GM12878 (cell line): ENCODE results near the gene GHITM. TPM values are rescaled to one million over a fixed set of nuclear protein-coding genes. Genes with fewer than 3 reads are reported as not detected.

Experiments used
- ATAC-seq: fragments of 200-7000 bp; cut with Tn5 transposase; 3 replicates; pipeline ENCODE4 v1.9.1; 2020; ENCODE audit warnings: mild to moderate bottlenecking, moderate library complexity
- BruUV-seq: library from RNA; stranded (reverse); fragments of 400-500 nt; replicated peaks from 2 replicates; lab custom pipeline; 2021; lab: Mats Ljungman, UMichigan
- CTCF ChIA-PET: fragments of 300-600 bp; sonication (Branson Sonifier 250); formaldehyde crosslinking; extraction: SDS; loops from one replicate; lab custom pipeline; 2021; ENCODE audit warnings: inconsistent platforms; lab: Yijun Ruan, JAX
- POLR2A ChIA-PET: fragments of 350-600 bp; formaldehyde crosslinking; extraction: SDS; loops from one replicate; lab custom pipeline; 2021; ENCODE audit warnings: inconsistent platforms; lab: Charles Lee
- RAD21 ChIA-PET: fragments of 300-600 bp; sonication (Branson Sonifier 250); formaldehyde crosslinking; loops from one replicate; lab custom pipeline; 2023; ENCODE audit warnings: antibody characterized with exemption; ENCODE audit not compliant: unreplicated experiment; lab: Charles Lee
- SMC1A ChIA-PET: fragments of 300-600 bp; sonication (Branson Sonifier 250); formaldehyde crosslinking; loops from one replicate; lab custom pipeline; 2023; ENCODE audit not compliant: unreplicated experiment, uncharacterized antibody; lab: Charles Lee
- DNase-seq: peaks from one replicate; pipeline ENCODE4 v3.0.0-alpha.2; 2011; ENCODE audit warnings: low read depth, low spot score
- FAIRE-seq: peaks from 3 replicates; lab custom pipeline; 2011; peaks lifted over from hg19 to GRCh38; lab: Jason Lieb, UNC
- H2AFZ ChIP-seq: 2 replicates; pipeline ENCODE4 v1.6.0; 2011; ENCODE audit warnings: low read depth, low read length, control low read depth; ENCODE audit not compliant: control insufficient read depth
- H3K27ac ChIP-seq: 2 replicates; pipeline ENCODE4 v1.5.1; 2011; ENCODE audit warnings: control low read depth; ENCODE audit not compliant: control insufficient read depth, insufficient read depth
- H3K27me3 ChIP-seq, 2 experiments: replicated peaks in 1 of 2; 2 replicates each; pipeline versions ENCODE4 v1.6.0 to v1.6.1; 2011; ENCODE audit warnings: low read length in 1 of 2; ENCODE audit not compliant: control insufficient read depth in 2 of 2, insufficient read depth in 2 of 2
- H3K36me3 ChIP-seq, 2 experiments: 2 replicates each; pipeline ENCODE4 v1.5.1; 2011; ENCODE audit warnings: low read length in 1 of 2; ENCODE audit not compliant: control insufficient read depth in 2 of 2, insufficient read depth in 2 of 2
- H3K4me1 ChIP-seq: 2 replicates; pipeline ENCODE4 v1.6.1; 2011; ENCODE audit warnings: mild to moderate bottlenecking, low read length, moderate library complexity, mixed read lengths; ENCODE audit not compliant: control insufficient read depth, insufficient read depth
- H3K4me2 ChIP-seq: 2 replicates; pipeline ENCODE4 v1.6.0; 2011; ENCODE audit warnings: control low read depth; ENCODE audit not compliant: control insufficient read depth, insufficient read depth
- H3K4me3 ChIP-seq: fragments of 200-600 bp; sonication (generic); 2 replicates; pipeline ENCODE4 v1.5.1; 2016
- H3K79me2 ChIP-seq: 2 replicates; pipeline ENCODE4 v1.6.0; 2011; ENCODE audit warnings: low read length; ENCODE audit not compliant: control insufficient read depth, insufficient read depth
- H3K9ac ChIP-seq: 2 replicates; pipeline ENCODE4 v1.8.0; 2011; ENCODE audit warnings: low read length, control low read depth, mixed read lengths; ENCODE audit not compliant: control insufficient read depth, insufficient read depth
- H3K9me3 ChIP-seq: replicated peaks from 3 replicates; pipeline ENCODE4 v1.5.1; 2011; ENCODE audit warnings: mild to moderate bottlenecking, low read length; ENCODE audit not compliant: control insufficient read depth, insufficient read depth
- H4K20me1 ChIP-seq: 2 replicates; pipeline ENCODE4 v1.6.0; 2011; ENCODE audit not compliant: control insufficient read depth, insufficient read depth
- ASH2L ChIP-seq: fragments of 300-600, 200-600 bp; sonication (generic); IDR thresholded peaks from 2 replicates; pipeline ENCODE4 v1.6.1; 2017; ENCODE audit warnings: low read depth, mild to moderate bottlenecking, borderline replicate concordance
- ATF7 ChIP-seq: fragments of 450-650 bp; IDR thresholded peaks from 2 replicates; pipeline ENCODE4 v1.6.1; 2016; ENCODE audit warnings: low read depth, mild to moderate bottlenecking
- CHD4 ChIP-seq: fragments of 200-600 bp; sonication (generic); IDR thresholded peaks from 2 replicates; pipeline ENCODE4 v1.6.1; 2016; ENCODE audit warnings: mild to moderate bottlenecking
- ETV6 ChIP-seq, 2 experiments: fragments of 450-650 bp in 1 of 2; IDR thresholded peaks in 1 of 2; conservative IDR thresholded peaks in 1 of 2; 2 replicates each; pipeline ENCODE4 v1.6.1; 2014; ENCODE audit warnings: antibody characterized with exemption in 1 of 2, borderline replicate concordance in 1 of 2, low read depth in 1 of 2, mild to moderate bottlenecking in 1 of 2, moderate library complexity in 1 of 2
- NR2C2 ChIP-seq: IDR thresholded peaks from 2 replicates; pipeline ENCODE4 v1.6.1; 2011; ENCODE audit warnings: borderline replicate concordance, low read depth; ENCODE audit not compliant: control insufficient read depth, insufficient read length
- SIX5 ChIP-seq: IDR thresholded peaks from 2 replicates; pipeline ENCODE4 v1.6.1; 2011; ENCODE audit warnings: mild to moderate bottlenecking, low read depth, low read length, moderate library complexity; ENCODE audit not compliant: severe bottlenecking
- SMAD1 ChIP-seq: fragments of 450-650 bp; IDR thresholded peaks from 2 replicates; pipeline ENCODE4 v1.6.1; 2018; ENCODE audit warnings: mild to moderate bottlenecking, low read depth; ENCODE audit not compliant: partially characterized antibody
- WGBS: methylation state at CpG from one replicate; pipeline ENCODE4 v1.1.6; 2016; ENCODE audit warnings: low lambda C conversion rate; ENCODE audit not compliant: insufficient replicate concordance, insufficient coverage; ENCODE audit errors: missing lambda C conversion rate; 5-methylcytosine and 5-hydroxymethylcytosine counted together
- in situ Hi-C: fragments of 300-500 bp; cut with MboI; formaldehyde crosslinking; loops from 9 replicates; pipeline ENCODE4 v1.14.3; 2018; ENCODE audit warnings: mixed read lengths
- intact Hi-C: fragments of 100-400 bp; cut with micrococcal nuclease; formaldehyde crosslinking; loops from one replicate; pipeline ENCODE4 v1.14.2; 2022; ENCODE audit not compliant: unreplicated experiment
- polyA plus RNA-seq, 11 experiments: library from polyadenylated mRNA; depleted of rRNA in 4 of 11; unstranded in 6 of 11; stranded (reverse) in 5 of 11; fragments of >200 nt; fragmentation: Nextera tagmentation in 4 of 11; fragmentation: Illumina TruSeq in 1 of 11; extraction: Ambion mirVana in 4 of 11; extraction: Trizol in 1 of 11; gene quantifications; 1 replicate in 1 of 11; 2 replicates in 10 of 11; pipeline versions ENCODE4 v1.2.1 to v1.2.3, GENCODE V29; 2011 to 2016; ENCODE audit warnings: inconsistent platforms in 2 of 11, missing spikeins in 2 of 11, low read depth in 1 of 11
- total RNA-seq, 4 experiments: library from RNA; depleted of rRNA in 3 of 4; stranded (reverse); fragments of >200 nt in 3 of 4; fragmentation: Illumina TruSeq in 1 of 4; extraction: Trizol in 1 of 4; gene quantifications; 2 replicates each; pipeline versions ENCODE4 v1.2.1 to v1.2.3, GENCODE V29; 2013 to 2021
- TF ChIP-seq, protein P1 (sequence below): IDR thresholded peaks from 2 replicates; pipeline ENCODE4 v1.6.1; 2012; ENCODE audit warnings: mild to moderate bottlenecking, low read depth, low read length

Gene GHITM
- total and polyA plus RNA-seq, 10 of the 15 experiments (the other 5 are each of a cell fraction or from before 2014, with no cell fraction given), result 120 to 501 (median 209) TPM

DNA sequence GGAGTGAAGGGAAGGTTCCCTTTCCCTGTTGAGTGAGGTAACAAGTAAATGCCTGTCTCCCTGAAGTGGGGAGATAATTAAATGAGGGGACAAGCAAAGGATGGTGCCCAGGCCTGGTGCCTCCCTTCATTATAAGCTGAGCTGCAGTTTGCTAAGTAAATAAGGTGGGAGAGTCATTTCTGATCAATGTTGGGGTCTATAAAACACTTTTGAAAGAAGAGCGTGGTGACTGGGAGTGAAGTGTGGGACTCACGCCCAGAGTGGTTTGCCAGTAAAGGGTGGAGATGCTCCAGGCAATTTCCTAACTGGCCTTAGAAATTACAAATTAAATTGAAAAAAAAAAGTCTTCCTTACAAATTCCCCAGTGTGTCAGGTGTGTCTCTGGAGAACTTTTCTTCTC is 24.7 kb downstream of the GHITM start:
- Histone ChIP-seq H3K4me3 (no peak overlapping the region), H3K4me1 (peaks cover 27% of the 10 kb centered on the region), H3K9ac (no peak overlapping the region), H3K36me3 (peaks cover 7 to 9% of the 10 kb centered on the region in 2 experiments), H3K27ac (no peak overlapping the region), H3K27me3 (no peaks in the 10 kb centered on the region), H2AFZ (no peak overlapping the region), H4K20me1 (peaks cover 3% of the 10 kb centered on the region; the same call in 1 of the 2 replicates), H3K4me2 (no peak overlapping the region), H3K9me3 (no peaks in the 10 kb centered on the region), H3K79me2 (peaks cover 53% of the 10 kb centered on the region)
- no peak for DNase-seq
- TF ChIP-seq, protein P1, sequence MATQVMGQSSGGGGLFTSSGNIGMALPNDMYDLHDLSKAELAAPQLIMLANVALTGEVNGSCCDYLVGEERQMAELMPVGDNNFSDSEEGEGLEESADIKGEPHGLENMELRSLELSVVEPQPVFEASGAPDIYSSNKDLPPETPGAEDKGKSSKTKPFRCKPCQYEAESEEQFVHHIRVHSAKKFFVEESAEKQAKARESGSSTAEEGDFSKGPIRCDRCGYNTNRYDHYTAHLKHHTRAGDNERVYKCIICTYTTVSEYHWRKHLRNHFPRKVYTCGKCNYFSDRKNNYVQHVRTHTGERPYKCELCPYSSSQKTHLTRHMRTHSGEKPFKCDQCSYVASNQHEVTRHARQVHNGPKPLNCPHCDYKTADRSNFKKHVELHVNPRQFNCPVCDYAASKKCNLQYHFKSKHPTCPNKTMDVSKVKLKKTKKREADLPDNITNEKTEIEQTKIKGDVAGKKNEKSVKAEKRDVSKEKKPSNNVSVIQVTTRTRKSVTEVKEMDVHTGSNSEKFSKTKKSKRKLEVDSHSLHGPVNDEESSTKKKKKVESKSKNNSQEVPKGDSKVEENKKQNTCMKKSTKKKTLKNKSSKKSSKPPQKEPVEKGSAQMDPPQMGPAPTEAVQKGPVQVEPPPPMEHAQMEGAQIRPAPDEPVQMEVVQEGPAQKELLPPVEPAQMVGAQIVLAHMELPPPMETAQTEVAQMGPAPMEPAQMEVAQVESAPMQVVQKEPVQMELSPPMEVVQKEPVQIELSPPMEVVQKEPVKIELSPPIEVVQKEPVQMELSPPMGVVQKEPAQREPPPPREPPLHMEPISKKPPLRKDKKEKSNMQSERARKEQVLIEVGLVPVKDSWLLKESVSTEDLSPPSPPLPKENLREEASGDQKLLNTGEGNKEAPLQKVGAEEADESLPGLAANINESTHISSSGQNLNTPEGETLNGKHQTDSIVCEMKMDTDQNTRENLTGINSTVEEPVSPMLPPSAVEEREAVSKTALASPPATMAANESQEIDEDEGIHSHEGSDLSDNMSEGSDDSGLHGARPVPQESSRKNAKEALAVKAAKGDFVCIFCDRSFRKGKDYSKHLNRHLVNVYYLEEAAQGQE, result no peak
- TF ChIP-seq NR2C2 (no peak), SIX5 (no peak), ATF7 (no peak), SMAD1 (no peak), ETV6 (conservative IDR thresholded peaks at IDR 0.05 in 1 of 2, IDR thresholded peaks at IDR 0.05 in 1 of 2; ENCODE audit: borderline replicate concordance in 1 of 2, low read depth in 1 of 2) (no peak), CHD4 (no peak), ASH2L (no peak)
- intact Hi-C loops (no loop called here), in situ Hi-C loops (loop anchor here (5.0 kb wide), 1 partner anchor 33 kb away; no protein-coding TSS in a partner anchor)
- ChIA-PET POLR2A (no interaction called here), RAD21 (interaction anchor here (1.2 to 3.1 kb wide), 3 partner anchors 15 to 39 kb away, joined by 3 to 17 read pairs (median 3); no protein-coding TSS in a partner anchor), CTCF (interaction anchor here (1.5 to 25.5 kb wide), 3 partner anchors 9 to 40 kb away, joined by 4 to 788 read pairs (median 113); partner anchors contain the start of genes CDHR1 and GPR15LG), SMC1A (interaction anchor here (0.8 to 8.3 kb wide), 10 partner anchors 10 to 41 kb away, joined by 3 to 70 read pairs (median 6); partner anchors contain the start of gene GPR15LG)
- FAIRE-seq, result no peak
- ATAC-seq, result no peak
- BruUV-seq, result no TSS peak
- WGBS, result 87% methylated on average over 2 of the region's 2 CpGs
